Superior temporal gyrus (tissue), 1 donor: ENCODE data around the gene HOXA9.
A peak's percentile ranks its signal among the peaks of the same experiment; 100 is the strongest.

ENCODE experiments used
- DNase-seq: peaks from one replicate; pipeline ENCODE4 v3.0.0-alpha.2; 2016; ENCODE audit errors: extremely low spot score

Gene HOXA9

GRCh38 chr7:27200761-27201579, 35.6 kb upstream of the HOXA9 start:
- no peak for DNase-seq

- DNase-seq: no peak
Observed at GRCh38 chr7:27199849-27200760, 34.8 kb upstream of the HOXA9 start, which contains the start of gene HOXA13. Gene HOXA13 (minus strand): TSS chr7:27200091. CDS start chr7:27200077, 14 bp downstream.

DNA sequence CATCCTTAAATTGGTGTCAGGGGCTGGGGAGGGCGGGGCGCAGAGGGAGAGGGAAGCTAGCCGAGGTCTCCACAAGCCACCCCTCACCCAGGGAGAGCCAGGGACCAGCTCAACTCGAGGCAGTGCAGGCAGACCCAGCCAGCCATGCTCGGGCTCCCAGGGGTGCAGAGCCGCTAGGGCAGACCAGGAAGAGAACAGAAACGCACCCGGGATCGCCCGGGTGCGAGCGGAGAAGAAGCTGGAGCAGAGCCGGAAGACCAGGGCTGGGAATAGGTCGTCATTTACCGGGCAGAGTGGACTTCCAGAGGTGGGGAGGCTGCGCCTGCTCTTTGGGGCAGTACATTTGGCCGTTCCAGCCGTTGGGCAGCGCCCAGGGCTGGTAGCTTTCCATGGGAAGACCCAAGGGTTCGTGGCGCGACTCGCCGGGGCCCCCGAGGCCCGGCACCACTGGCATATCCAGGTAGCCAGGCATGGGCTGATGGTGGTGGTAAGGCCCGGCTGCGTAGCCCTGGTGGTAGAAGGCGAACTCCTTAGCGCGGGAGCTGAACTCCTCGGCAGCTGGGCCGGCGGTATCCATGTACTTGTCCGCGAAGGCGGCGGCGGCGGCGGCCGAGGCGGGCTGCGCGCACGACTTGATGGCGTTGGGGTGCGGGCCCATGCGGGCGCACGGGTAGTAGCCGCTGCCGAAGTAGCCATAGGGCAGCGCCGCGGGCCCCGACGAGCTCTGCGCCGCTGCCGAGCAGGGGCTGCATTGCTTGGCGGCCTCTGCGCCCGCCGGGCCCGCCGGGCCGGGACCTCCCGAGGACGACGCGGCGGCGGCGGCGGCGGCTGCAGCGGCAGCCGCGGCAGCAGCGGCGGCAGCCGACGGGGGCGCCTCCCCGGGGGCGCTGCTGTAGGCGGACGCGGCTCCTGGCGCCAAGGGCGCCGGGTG, 33.8 kb upstream of the HOXA9 start:
- DNase-seq: no peak

GRCh38 chr7:27198138-27198841, 33.0 kb upstream of the HOXA9 start:
- DNase-seq: no peak

GRCh38 chr7:27197137-27198042, 32.1 kb upstream of the HOXA9 start:
- no peak for DNase-seq

DNA sequence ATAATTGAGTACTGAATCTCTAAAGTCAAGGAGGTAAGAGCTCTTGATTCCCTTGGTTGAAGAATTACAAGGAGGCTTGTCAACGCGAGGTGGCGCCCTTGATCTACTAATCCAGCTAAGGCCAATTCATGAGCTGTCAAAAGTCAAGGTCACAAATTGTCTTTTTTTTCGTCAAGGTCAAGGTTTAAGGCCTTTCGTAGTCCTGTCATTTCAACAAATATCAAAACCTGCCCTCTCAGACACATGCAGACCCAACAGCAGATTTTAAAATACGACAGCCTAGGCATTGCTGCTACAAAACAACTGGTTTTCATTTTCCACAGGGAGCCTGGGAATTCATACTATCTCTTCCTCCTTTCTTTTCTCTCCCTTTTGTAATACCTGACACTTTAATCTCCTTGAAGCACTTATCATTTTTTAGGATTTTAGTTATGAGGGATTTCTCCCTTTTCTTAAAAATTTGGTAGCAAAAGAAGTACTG, 31.0 kb upstream of the HOXA9 start:
- peak; percentile 91 for DNase-seq

DNA sequence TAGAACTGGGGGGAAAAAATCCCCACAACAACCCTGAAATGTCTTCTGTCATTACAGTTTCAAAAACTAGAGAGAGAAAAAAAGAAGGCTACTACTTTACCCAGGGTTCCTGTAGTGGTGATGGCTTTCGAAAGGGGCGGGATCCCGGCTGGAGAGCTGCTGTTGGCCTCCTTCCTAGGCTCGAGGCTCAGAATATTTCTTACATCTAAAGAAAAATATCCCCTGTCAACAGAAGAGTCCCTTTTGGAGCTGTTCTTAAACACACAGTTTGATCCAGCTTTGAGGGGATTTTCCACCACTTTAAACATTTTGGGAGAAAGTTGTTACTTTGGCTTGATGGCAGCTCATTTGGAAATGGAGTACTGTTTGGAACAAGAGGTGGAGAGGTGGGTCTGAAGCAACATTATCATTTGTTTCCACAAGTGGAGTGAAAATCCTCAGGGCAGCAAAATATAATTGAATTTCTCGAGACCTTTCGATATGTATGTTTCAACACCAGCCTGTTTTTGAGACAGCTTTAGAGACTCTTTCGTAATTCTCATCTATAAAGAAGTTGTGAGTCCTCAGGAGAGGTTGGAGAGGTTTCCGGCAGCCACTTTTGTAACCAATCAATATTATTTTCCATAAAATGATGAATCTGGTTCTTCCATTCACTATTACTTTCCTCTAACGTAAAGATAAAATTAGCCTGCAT, 29.5 kb upstream of the HOXA9 start:
- no peak for DNase-seq

- no peak for DNase-seq
Observed at GRCh38 chr7:27194002-27194352, 28.6 kb upstream of the HOXA9 start.

GRCh38 chr7:27193335-27194001, 28.1 kb upstream of the HOXA9 start:
- DNase-seq: no peak

DNA sequence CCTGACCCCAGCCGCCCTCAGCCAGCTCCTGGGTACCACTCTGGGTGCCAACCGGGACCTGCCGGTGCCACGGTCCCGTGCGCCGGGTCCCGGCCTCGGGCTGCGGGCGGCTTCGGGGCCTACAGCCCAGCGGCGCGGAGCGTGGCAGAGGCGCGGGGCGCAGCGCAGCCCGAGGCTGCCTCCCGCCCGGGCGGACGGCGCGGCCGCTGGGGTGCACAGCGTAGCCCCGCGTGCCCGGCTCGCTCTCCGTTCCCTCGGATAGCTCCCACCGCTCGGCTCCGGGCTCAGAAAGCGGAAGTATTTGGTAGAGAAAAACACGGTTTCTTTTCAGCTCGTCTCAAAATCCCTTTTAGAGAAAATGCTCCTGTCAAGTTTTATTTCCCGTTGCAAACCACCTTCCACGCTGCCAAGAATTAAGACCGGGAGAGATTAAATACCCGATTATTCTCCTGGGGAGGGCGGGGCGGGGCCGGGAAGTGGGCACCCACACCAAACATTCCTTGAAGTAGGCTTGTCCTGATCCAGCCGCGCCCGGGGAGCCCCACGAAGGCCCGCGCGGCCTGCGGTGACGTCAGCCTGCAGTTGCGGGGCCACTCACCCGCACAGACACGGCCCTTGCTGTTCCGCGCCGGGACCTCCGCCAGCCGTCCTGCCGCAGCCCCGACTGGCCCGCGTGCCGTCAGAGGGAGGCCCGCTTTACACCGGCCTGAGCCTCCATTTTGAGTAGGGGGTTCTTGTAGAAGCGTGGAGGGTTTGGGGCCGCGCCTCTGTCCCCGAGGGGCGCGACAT, 27.4 kb upstream of the HOXA9 start:
- no peak for DNase-seq

DNA sequence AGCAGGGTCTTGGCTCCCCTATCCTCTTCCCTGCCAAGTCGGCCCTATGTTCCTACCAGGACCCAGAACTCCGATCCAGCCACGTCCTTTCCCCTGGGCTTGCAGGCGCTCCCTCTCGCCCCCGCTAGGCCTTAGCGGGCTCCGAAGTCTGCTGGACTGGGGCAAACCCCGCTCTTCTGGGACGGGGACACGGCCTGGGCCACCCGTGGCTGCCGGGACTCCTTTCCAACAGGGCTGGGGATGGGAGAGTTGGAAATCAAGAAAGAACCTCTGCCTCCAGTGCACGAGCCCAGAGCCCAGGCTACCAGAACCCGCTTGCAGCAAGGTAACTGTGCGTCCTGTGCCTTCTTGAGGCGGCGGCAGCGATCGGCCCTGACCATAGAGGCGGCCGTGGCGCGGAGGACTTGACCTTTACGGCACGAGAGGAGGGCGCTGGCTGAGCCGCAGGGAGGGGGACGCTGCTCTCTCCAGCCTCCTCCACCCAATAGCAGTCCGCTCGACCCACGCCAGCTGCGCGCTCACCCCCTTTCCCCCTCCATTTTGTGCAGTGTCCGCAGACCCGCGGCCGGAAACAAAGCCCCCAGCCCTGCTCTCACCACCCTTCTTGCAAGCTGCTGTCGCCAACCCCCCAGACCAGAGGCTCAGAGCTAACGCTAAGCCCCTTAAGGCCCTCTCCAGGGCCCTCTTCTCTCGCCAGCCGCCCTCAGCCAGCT, 26.7 kb upstream of the HOXA9 start:
- DNase-seq: no peak

DNA sequence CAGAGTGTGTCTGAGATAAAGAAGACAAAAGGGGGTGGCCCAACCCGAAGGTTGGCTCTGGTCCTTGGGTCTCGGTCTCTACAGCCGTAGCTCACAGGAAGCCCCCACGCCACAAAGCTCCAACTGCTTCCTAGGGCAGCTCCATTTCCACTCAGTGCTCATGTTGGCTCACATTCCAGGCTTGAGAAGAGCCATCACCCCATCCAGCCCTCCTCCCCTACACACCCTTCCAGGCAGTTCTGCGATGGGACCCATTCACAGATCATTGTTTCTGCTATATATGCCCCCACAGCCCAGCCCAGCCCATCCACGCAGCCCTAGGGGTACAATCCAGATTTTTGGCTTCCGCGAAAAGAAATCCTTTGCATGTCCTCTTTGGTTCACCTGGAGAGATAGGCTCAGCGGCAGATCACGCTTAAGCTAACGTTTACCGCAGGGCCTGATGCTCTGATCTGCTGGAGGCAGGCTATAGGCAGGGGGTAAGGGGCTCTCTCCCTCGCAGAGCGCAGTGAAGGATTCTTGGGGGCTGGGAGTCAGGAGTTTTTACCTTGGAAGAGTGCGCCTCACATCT, 25.9 kb upstream of the HOXA9 start:
- no peak for DNase-seq

GRCh38 chr7:27189997-27190748, 24.8 kb upstream of the HOXA9 start:
- no peak for DNase-seq

GRCh38 chr7:27189295-27189996, 24.1 kb upstream of the HOXA9 start:
- no peak for DNase-seq
